Tibial artery (tissue), 4 donors: ENCODE data around the gene GPC6.

Experiments used
- DNase-seq, 2 donors: peaks; one replicate each; pipeline ENCODE4 v3.0.0-alpha.2; 2019
- H3K27ac ChIP-seq, 2 donors: fragments of 200-600 bp; sonication (generic) in 1 of 2; 1 replicate in 1 of 2; 2 replicates in 1 of 2; pipeline ENCODE4 v1.5.1; 2018 to 2019; ENCODE audit warnings: mild to moderate bottlenecking in 1 of 2
- H3K27me3 ChIP-seq, 2 donors: fragments of 200-600 bp; sonication (generic) in 1 of 2; one replicate each; pipeline versions ENCODE4 v1.5.1 to v1.6.0; 2016 to 2019
- H3K36me3 ChIP-seq, 3 donors: fragments of 200-600 bp; sonication (generic) in 2 of 3; one replicate each; pipeline ENCODE4 v1.5.1; 2016 to 2019; ENCODE audit warnings: mild to moderate bottlenecking in 2 of 3
- H3K4me1 ChIP-seq, 4 donors: fragments of 200-600 bp; sonication (generic) in 2 of 4; 1 replicate in 3 of 4; 2 replicates in 1 of 4; pipeline ENCODE4 v1.5.1; 2016 to 2019
- H3K4me3 ChIP-seq, 2 donors: fragments of 200-600 bp; sonication (generic) in 1 of 2; 1 replicate in 1 of 2; 2 replicates in 1 of 2; pipeline ENCODE4 v1.5.1; 2018 to 2019; ENCODE audit warnings: mild to moderate bottlenecking in 2 of 2
- H3K9me3 ChIP-seq, 3 donors: fragments of 200-600 bp; sonication (generic) in 1 of 3; one replicate each; pipeline ENCODE4 v1.5.1; 2016 to 2019
- CTCF ChIP-seq, 2 experiments: fragments of 200-600 bp in 1 of 2; fragments of 450-650 bp in 1 of 2; IDR thresholded peaks; one replicate each; pipeline ENCODE4 v1.5.1; 2017 to 2019; ENCODE audit warnings: antibody characterized with exemption in 2 of 2, mild to moderate bottlenecking in 1 of 2, moderate library complexity in 1 of 2
- intact Hi-C: fragments of 100-400 bp; cut with DNase I; formaldehyde crosslinking; loops from one replicate; pipeline ENCODE4 v1.15.0; 2023; ENCODE audit warnings: low total_unique reads

GPC6 gene

GRCh38 chr13:93455861-93456260 is 229.3 kb downstream of the GPC6 start:
- intact Hi-C loops, result no loop called here
- Histone ChIP-seq H3K36me3 (no peaks in the 10 kb centered on the region), H3K27ac (no peak overlapping the region), H3K4me3 (no peak overlapping the region), H3K27me3 (no peaks in the 10 kb centered on the region), H3K4me1 (no peaks in the 10 kb centered on the region), H3K9me3 (no peaks in the 10 kb centered on the region)
- TF ChIP-seq CTCF (IDR thresholded peaks at IDR 0.05), result no peak
- DNase-seq, result no peak

- Histone ChIP-seq H3K27me3 (no peaks in the 10 kb centered on the region), H3K4me1 (no peaks in the 10 kb centered on the region), H3K9me3 (no peaks in the 10 kb centered on the region), H3K4me3 (no peak overlapping the region), H3K36me3 (no peaks in the 10 kb centered on the region), H3K27ac (no peak overlapping the region)
- no peak for TF ChIP-seq CTCF (IDR thresholded peaks at IDR 0.05)
- no peak for DNase-seq
- intact Hi-C loops, result no loop called here
These were observed 233.4 kb downstream of the GPC6 start for GRCh38 chr13:93460005-93460404.

GRCh38 chr13:93462151-93462550 is 235.5 kb downstream of the GPC6 start:
- no peak for TF ChIP-seq CTCF (IDR thresholded peaks at IDR 0.05)
- no peak overlapping the region for H3K4me3 ChIP-seq
- no peak for DNase-seq
- H3K36me3 ChIP-seq, result no peaks in the 10 kb centered on the region
- H3K27me3 ChIP-seq, result no peaks in the 10 kb centered on the region
- H3K27ac ChIP-seq, result no peak overlapping the region
- no peaks in the 10 kb centered on the region for H3K4me1 ChIP-seq
- intact Hi-C loops, result no loop called here
- H3K9me3 ChIP-seq, result no peaks in the 10 kb centered on the region

- H3K4me1 ChIP-seq, result no peaks in the 10 kb centered on the region
- H3K4me3 ChIP-seq, result no peak overlapping the region
- no peak for TF ChIP-seq CTCF (IDR thresholded peaks at IDR 0.05)
- H3K36me3 ChIP-seq, result no peaks in the 10 kb centered on the region
- intact Hi-C loops, result no loop called here
- H3K27ac ChIP-seq, result no peak overlapping the region
- no peaks in the 10 kb centered on the region for H3K9me3 ChIP-seq
- no peaks in the 10 kb centered on the region for H3K27me3 ChIP-seq
- DNase-seq, result no peak
These were observed 240.0 kb downstream of the GPC6 start for GRCh38 chr13:93466502-93467036.

GRCh38 chr13:93467175-93467574 is 240.6 kb downstream of the GPC6 start:
- no peak overlapping the region for H3K4me3 ChIP-seq
- no peaks in the 10 kb centered on the region for H3K36me3 ChIP-seq
- H3K4me1 ChIP-seq, result no peaks in the 10 kb centered on the region
- H3K27me3 ChIP-seq, result no peaks in the 10 kb centered on the region
- intact Hi-C loops, result no loop called here
- no peak for TF ChIP-seq CTCF (IDR thresholded peaks at IDR 0.05)
- no peaks in the 10 kb centered on the region for H3K9me3 ChIP-seq
- DNase-seq, result no peak
- no peak overlapping the region for H3K27ac ChIP-seq

- DNase-seq, result no peak
- Histone ChIP-seq H3K4me1 (no peaks in the 10 kb centered on the region), H3K36me3 (no peaks in the 10 kb centered on the region), H3K4me3 (no peak overlapping the region), H3K27ac (no peak overlapping the region), H3K9me3 (no peaks in the 10 kb centered on the region), H3K27me3 (no peaks in the 10 kb centered on the region)
- TF ChIP-seq CTCF (IDR thresholded peaks at IDR 0.05), result no peak
- intact Hi-C loops, result no loop called here
These were observed 241.8 kb downstream of the GPC6 start for GRCh38 chr13:93468433-93468832.
